ENCODE measurements around the gene RMC1. TPM values are rescaled to one million over a fixed set of nuclear protein-coding genes. Genes with fewer than 3 reads are reported as not detected.

RMC1 gene
- total and polyA plus RNA-seq, 11 donors = 12.2 to 27.8 (median 17.5) TPM

GRCh38 chr18:23560186-23560585, 56.9 kb downstream of the RMC1 start:
- no peak for ATAC-seq
- TF ChIP-seq POLR2A (IDR thresholded peaks at IDR 0.05) (no peak), CTCF (IDR thresholded peaks at IDR 0.05) (no peak)
- Histone ChIP-seq H3K27me3 (no peaks in the 10 kb centered on the region), H3K4me3 (no peak overlapping the region), H3K4me1 (peaks cover 0 to 11% (median 0%) of the 10 kb centered on the region in 12 donors), H3K9me3 (no peaks in the 10 kb centered on the region), H3K36me3 (peaks cover 0 to 100% (median 96%) of the 10 kb centered on the region in 9 donors), H3K27ac (no peak overlapping the region)
- 77 to 81% (median 80%) methylated on average over 4 of the region's 4 CpGs for WGBS, 4 donors
- intact Hi-C loops (cut with DNase I) = no loop called here
- DNase-seq = no peak

- ATAC-seq (no peak), DNase-seq (no peak)
- intact Hi-C loops (cut with DNase I) = no loop called here
- Histone ChIP-seq H3K9me3 (no peaks in the 10 kb centered on the region), H3K4me3 (no peak overlapping the region), H3K27me3 (no peaks in the 10 kb centered on the region), H3K36me3 (peaks cover 0 to 100% (median 96%) of the 10 kb centered on the region in 9 donors), H3K27ac (no peak overlapping the region), H3K4me1 (peaks cover 0 to 11% (median 0%) of the 10 kb centered on the region in 12 donors)
- WGBS, 4 donors = 92 to 100% (median 98%) methylated on average over 2 of the region's 2 CpGs
- TF ChIP-seq CTCF (IDR thresholded peaks at IDR 0.05) (no peak), POLR2A (IDR thresholded peaks at IDR 0.05) (no peak)
Measured at GRCh38 chr18:23563377-23564043, 60.2 kb downstream of the RMC1 start.

GRCh38 chr18:23565916-23566547, 62.7 kb downstream of the RMC1 start:
- no peak overlapping the region for H3K4me3 ChIP-seq
- no peaks in the 10 kb centered on the region for H3K27me3 ChIP-seq
- ATAC-seq = no peak
- H3K9me3 ChIP-seq = no peaks in the 10 kb centered on the region
- TF ChIP-seq CTCF (IDR thresholded peaks at IDR 0.05) (no peak), POLR2A (IDR thresholded peaks at IDR 0.05) (no peak)
- intact Hi-C loops (cut with DNase I) = no loop called here
- 63 to 96% (median 82%) methylated on average over 3 of the region's 3 CpGs for WGBS, 4 donors
- H3K36me3 ChIP-seq = peaks cover 0 to 100% (median 90%) of the 10 kb centered on the region in 9 donors
- H3K27ac ChIP-seq = no peak overlapping the region
- peaks cover 0 to 11% (median 0%) of the 10 kb centered on the region in 12 donors for H3K4me1 ChIP-seq
- no peak for DNase-seq

GRCh38 chr18:23567671-23568070, 64.4 kb downstream of the RMC1 start:
- no peak for TF ChIP-seq CTCF (IDR thresholded peaks at IDR 0.05)
- TF ChIP-seq POLR2A (IDR thresholded peaks at IDR 0.05) = no peak
- Histone ChIP-seq H3K4me1 (peaks cover 0 to 16% (median under 1%) of the 10 kb centered on the region in 12 donors), H3K4me3 (no peak overlapping the region), H3K27ac (no peak overlapping the region), H3K36me3 (peaks cover 0 to 99% (median 88%) of the 10 kb centered on the region in 9 donors), H3K9me3 (no peaks in the 10 kb centered on the region), H3K27me3 (no peaks in the 10 kb centered on the region)
- DNase-seq = no peak
- ATAC-seq = no peak
- intact Hi-C loops (cut with DNase I) = no loop called here
- 93 to 98% (median 95%) methylated on average over 3 of the region's 3 CpGs for WGBS, 4 donors

Measured in heart left ventricle (tissue), 16 donors.